VCaP (cell line): Measurements from ENCODE around the gene ITPR1.

Experiments
- H3K27ac ChIP-seq: fragments of 450-650 bp; 2 replicates; pipeline ENCODE4 v1.5.1; 2017
- TF ChIP-seq, protein P1 (sequence below): fragments of 450-650 bp; conservative IDR thresholded peaks from 2 replicates; pipeline ENCODE4 v1.5.1; 2017; ENCODE audit warnings: mild to moderate bottlenecking, moderate library complexity

The ITPR1 gene

DNA sequence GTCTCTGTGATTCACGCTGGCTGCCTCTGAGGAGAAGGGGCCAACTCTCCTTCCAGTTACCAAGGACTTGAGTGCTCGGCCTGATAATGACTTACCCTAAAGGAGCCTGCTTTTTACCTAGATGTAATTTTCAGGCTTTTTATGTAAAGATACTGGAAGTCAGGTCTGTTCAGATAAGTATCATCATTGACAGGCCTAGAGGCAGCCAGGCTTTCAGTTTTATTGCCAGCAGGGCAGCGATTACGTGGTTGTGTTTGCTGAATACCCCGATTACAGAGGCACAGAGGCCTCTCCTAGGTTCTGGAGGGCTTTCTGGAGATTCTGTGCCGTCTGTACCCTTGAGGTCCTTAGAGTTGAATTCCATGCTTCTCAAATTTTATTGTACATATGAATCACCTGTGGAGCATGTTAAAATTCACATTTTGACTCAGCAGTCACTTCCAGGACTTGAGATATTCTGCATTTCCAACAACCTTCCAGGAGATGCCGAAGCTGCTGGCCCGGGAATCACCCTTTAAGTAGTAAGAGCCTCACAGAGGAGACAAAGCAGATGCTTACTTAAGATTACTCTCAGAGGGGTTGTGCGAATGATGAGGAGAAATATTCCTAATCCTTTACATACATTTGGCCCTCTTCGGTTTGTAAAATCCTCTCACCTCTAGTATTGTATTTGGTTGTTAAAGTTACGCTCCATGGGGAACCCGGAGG, 326.0 kb downstream of the ITPR1 start:
- H3K27ac ChIP-seq, result no peak overlapping the region
- TF ChIP-seq, protein P1, sequence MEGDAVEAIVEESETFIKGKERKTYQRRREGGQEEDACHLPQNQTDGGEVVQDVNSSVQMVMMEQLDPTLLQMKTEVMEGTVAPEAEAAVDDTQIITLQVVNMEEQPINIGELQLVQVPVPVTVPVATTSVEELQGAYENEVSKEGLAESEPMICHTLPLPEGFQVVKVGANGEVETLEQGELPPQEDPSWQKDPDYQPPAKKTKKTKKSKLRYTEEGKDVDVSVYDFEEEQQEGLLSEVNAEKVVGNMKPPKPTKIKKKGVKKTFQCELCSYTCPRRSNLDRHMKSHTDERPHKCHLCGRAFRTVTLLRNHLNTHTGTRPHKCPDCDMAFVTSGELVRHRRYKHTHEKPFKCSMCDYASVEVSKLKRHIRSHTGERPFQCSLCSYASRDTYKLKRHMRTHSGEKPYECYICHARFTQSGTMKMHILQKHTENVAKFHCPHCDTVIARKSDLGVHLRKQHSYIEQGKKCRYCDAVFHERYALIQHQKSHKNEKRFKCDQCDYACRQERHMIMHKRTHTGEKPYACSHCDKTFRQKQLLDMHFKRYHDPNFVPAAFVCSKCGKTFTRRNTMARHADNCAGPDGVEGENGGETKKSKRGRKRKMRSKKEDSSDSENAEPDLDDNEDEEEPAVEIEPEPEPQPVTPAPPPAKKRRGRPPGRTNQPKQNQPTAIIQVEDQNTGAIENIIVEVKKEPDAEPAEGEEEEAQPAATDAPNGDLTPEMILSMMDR, result no peak

DNA sequence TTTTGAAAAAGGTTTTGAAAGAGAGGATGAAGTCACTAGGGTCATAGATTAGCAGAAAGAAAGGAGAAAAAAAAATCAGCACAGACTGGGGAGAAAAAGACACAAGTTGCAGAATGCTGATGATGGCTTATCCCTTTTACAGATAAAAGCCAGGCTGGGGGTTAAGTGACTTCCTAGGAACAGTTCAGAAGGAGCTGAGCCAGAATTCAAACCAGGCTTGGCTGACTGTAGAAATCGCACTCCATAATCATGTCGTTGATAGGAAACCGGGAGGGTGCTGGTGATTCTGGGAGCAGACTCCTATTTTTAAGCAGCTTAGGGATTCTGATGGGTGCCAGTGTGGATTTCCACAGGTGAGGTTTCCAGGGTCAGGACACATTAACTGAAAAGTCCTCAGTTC, 326.6 kb downstream of the ITPR1 start:
- H3K27ac ChIP-seq, result no peak overlapping the region
- TF ChIP-seq, protein P1, result no peak

DNA sequence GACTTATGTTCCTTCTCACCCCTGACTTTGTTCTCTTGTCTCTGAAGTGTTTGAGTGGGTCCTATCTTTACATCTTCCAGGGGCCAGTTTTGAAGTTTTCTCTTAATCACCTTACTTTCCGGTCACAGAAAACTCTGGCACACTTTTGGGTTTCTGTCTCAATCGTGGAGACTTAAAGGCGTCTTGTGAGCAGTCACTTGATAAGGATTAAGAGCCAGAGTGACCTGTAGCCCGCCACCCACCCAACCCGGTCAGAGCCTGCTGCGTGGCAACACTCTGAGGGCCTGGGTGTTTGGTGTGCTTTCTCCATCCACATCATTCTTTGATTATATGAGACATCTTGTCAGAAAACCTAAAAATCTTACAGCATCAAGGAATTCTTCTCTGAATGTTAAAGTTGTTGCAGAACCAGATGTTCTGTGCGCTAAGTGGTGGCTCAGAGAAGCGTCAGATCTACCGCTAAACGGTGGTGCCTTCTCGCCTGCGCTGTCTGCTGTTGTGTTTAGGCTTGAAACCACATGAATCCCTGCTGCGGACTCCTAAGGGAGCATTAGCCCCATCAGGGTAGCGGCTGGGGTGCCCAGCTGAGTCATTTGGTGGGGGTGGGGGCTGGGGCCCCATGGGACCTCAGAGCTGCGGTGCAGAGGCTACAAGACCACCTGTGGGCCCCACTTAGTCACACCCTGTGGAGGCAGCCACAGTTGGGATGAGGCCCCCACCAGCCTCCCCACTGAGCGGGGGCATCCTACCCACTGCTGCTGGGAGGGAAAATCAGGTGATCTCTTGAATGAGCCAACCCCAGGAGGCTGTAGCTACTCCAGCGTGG, 327.4 kb downstream of the ITPR1 start:
- no peak overlapping the region for H3K27ac ChIP-seq
- TF ChIP-seq, protein P1, result no peak

DNA sequence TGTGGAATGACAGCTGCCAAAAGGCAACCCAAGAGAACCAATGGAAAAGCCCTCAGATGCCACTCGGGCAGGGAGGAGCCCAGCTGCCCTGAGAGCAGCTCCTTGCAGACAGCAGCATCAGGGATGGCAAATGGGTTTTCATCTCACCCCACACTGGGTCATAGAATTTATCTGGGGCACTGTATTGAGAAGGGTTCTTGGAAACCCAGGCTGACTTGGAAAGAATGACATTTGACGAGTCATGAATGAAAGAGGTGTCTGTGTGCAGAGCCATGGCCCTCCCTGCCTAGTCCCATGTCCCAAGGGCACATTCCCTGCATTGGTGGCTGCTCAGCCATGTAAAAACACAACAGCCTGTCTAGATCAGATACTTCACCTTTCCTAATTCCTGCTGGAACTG, 328.2 kb downstream of the ITPR1 start:
- TF ChIP-seq, protein P1, result no peak
- no peak overlapping the region for H3K27ac ChIP-seq

DNA sequence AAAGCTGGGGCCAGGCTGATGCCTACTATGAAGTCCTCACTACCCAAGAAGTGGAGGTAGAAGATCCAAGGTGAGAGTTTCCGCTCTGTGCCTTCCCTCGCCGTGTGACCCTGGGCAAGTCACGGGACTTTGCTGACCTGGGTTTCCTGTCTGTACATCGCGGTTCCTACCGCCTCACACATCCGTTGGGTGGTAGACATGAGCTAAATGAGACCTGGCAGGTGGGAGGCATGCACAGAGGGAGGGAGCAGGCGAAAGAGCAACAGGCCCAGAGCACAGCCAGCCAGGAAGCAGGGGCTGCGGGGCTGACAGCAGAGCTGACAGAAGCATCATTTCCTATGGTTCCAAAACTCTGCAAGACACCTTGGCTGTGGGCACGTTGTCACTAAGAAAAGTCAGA, 328.8 kb downstream of the ITPR1 start:
- H3K27ac ChIP-seq, result no peak overlapping the region
- TF ChIP-seq, protein P1, result no peak

DNA sequence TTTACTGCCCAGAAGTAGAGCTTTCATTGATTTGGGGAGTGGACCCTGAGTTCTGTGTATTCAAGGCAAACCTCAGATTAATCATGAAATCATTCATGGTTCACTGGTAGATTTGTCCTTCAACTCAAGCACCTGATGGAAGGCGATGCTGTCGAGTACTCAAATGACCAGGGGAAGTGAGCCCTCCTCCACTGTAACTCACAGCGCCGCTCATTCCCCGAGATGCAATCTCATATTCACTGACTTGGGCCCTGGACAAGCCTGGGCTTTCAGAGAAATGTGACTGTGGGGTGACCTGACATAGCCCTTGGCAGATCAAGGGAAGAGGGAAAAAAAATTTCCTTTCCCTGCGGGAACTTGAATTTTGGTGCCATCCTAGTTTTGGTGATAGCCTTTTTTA, 329.4 kb downstream of the ITPR1 start:
- TF ChIP-seq, protein P1, result no peak
- no peak overlapping the region for H3K27ac ChIP-seq

DNA sequence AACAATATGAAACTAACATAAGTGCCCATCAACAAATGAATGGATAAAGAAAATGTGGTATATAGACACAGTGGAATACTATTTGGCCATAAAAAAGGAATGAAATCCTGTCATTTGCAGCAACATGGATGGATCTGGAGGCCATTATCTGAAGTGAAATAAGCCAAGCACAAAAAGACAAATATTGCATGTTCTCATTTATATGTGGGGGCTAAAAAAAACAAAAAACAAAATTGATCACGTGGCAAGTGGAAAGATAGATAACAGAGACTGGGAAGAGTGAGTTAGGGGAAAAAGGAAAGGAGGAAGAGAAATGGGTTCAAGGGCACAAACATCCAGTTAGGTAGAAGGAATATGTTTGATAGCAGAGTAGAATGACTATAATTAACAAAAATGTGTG, 330.2 kb downstream of the ITPR1 start:
- TF ChIP-seq, protein P1, result no peak

More for the DNA sequence above, 330.2 kb downstream of the ITPR1 start:
- no peak overlapping the region for H3K27ac ChIP-seq
